ENCODE results near the gene MACC1. TPM values are rescaled to one million over a fixed set of nuclear protein-coding genes. Genes with fewer than 3 reads are reported as not detected.

Gene MACC1
- total and polyA plus RNA-seq, 2 donors (not counting 3 experiments of a cell fraction or from before 2014, with no cell fraction given) = not detected

GRCh38 chr7:20162665-20163064, 54.5 kb downstream of the MACC1 start:
- CTCF ChIA-PET = no interaction called here
- dilution Hi-C loops (cut with MboI; ENCODE audit: extremely low pct_ligation_motif_present, low sequenced_read_pairs) = no loop called here

More at GRCh38 chr7:20162665-20163064, 54.5 kb downstream of the MACC1 start:
- H3K27me3 ChIP-seq (ENCODE audit: control insufficient read depth in 2 of 2, insufficient read depth in 2 of 2, low read length in 2 of 2) = no peaks in the 10 kb centered on the region
- H3K4me3 ChIP-seq (replicated peaks in 1 of 3; ENCODE audit: insufficient read depth in 1 of 3, low read depth in 1 of 3, low read length in 3 of 3) = no peak overlapping the region
- no peak overlapping the region for H3K9ac ChIP-seq (replicated peaks; ENCODE audit: extremely low read depth, insufficient read depth, low read length)
- no peaks in the 10 kb centered on the region for H3K9me3 ChIP-seq (replicated peaks; ENCODE audit: control insufficient read depth, insufficient read depth, low read length)
- FAIRE-seq (no peak), DNase-seq (ENCODE audit: low read depth, low spot score) (no peak)
- H4K20me1 ChIP-seq (replicated peaks; ENCODE audit: control insufficient read depth, extremely low read depth, insufficient read depth, low read length) = no peaks in the 10 kb centered on the region
- H3K4me1 ChIP-seq (ENCODE audit: control insufficient read depth, extremely low read depth, insufficient read depth, low read length) = no peaks in the 10 kb centered on the region
- H3K4me2 ChIP-seq (ENCODE audit: insufficient read depth, low read length) = no peak overlapping the region
- no peak overlapping the region for H2AFZ ChIP-seq (ENCODE audit: low read depth, low read length)
- POLR2A ChIA-PET = no interaction called here
- intact Hi-C loops (cut with micrococcal nuclease) = no loop called here
- no peak overlapping the region for H3K27ac ChIP-seq (ENCODE audit: insufficient read depth, low read depth, low read length)
- no peaks in the 10 kb centered on the region for H3K79me2 ChIP-seq (ENCODE audit: control insufficient read depth, insufficient read depth, low read length)
- no peaks in the 10 kb centered on the region for H3K36me3 ChIP-seq (ENCODE audit: control insufficient read depth in 2 of 2, extremely low read depth in 1 of 2, insufficient read depth in 2 of 2, low read length in 2 of 2)
- no TSS peak for BruUV-seq (replicated peaks)
- no peak for TF ChIP-seq POLR2AphosphoS5 (IDR thresholded peaks at IDR 0.05; ENCODE audit: insufficient read depth, low read depth, low read length)
- no peak for TF ChIP-seq EZH2 (IDR thresholded peaks at IDR 0.05; ENCODE audit: borderline replicate concordance, low read depth, low read length, severe bottlenecking)
- no peak for TF ChIP-seq CTCF (IDR thresholded peaks at IDR 0.05; ENCODE audit: extremely low read depth in 1 of 2, insufficient read depth in 1 of 2, low read depth in 1 of 2, low read length in 2 of 2)
- TF ChIP-seq MAX (IDR thresholded peaks at IDR 0.05; ENCODE audit: insufficient read depth, insufficient read length) = no peak
- TF ChIP-seq POLR2A (IDR thresholded peaks at IDR 0.05; ENCODE audit: low read depth, low read length) = no peak
- TF ChIP-seq JUN (IDR thresholded peaks at IDR 0.05; ENCODE audit: borderline replicate concordance, insufficient read depth, insufficient read length, low read depth) = no peak
- no peak for TF ChIP-seq FOS (IDR thresholded peaks at IDR 0.05; ENCODE audit: borderline replicate concordance, insufficient read depth, low read length)
- no peak for TF ChIP-seq GATA2 (IDR thresholded peaks at IDR 0.05; ENCODE audit: insufficient read depth, insufficient read length, low read depth, low read length)
- TF ChIP-seq MYC (IDR thresholded peaks at IDR 0.05; ENCODE audit: low read depth, low read length) = no peak
- no peaks in the 10 kb centered on the region for H3K9me1 ChIP-seq (replicated peaks; ENCODE audit: control insufficient read depth, extremely low read depth, insufficient read depth, low read length)
